CD4-positive, alpha-beta T cell (primary cell): ENCODE results near the gene NTN1. TPM values are rescaled to one million over a fixed set of nuclear protein-coding genes. Genes with fewer than 3 reads are reported as not detected.

Experiments
- ATAC-seq: fragments of 200-7000 bp; cut with Tn5 transposase; one replicate; pipeline ENCODE4 v1.10.0; 2022; ENCODE audit warnings: mild to moderate bottlenecking; ENCODE audit not compliant: poor library complexity
- CTCF ChIA-PET: fragments of 350-600 bp; sonication (Branson Sonifier 250); formaldehyde crosslinking; loops from one replicate; lab custom pipeline; 2021; ENCODE audit warnings: antibody characterized with exemption, inconsistent platforms; lab: Charles Lee
- POLR2A ChIA-PET: fragments of 350-600 bp; sonication (Branson Sonifier 250); formaldehyde crosslinking; loops from one replicate; lab custom pipeline; 2021; ENCODE audit warnings: antibody characterized with exemption, inconsistent platforms; lab: Charles Lee
- DNase-seq, 14 experiments: peaks; one replicate each; pipeline ENCODE4 v3.0.0-alpha.2; 2013 to 2020; ENCODE audit warnings: mixed read lengths in 2 of 14
- H3K27ac ChIP-seq, 2 donors: one replicate each; pipeline versions ENCODE4 v1.5.1 to v1.7.0; 2013; ENCODE audit warnings: low read length in 2 of 2, low read depth in 1 of 2, mild to moderate bottlenecking in 1 of 2
- H3K27me3 ChIP-seq, 2 experiments: 1 replicate in 1 of 2; 2 replicates in 1 of 2; pipeline versions ENCODE4 v1.6.1 to v1.7.0; 2013; ENCODE audit warnings: low read length in 2 of 2, control low read depth in 1 of 2, mild to moderate bottlenecking in 1 of 2, moderate library complexity in 1 of 2; ENCODE audit not compliant: insufficient read depth in 2 of 2, control insufficient read depth in 1 of 2
- H3K36me3 ChIP-seq: one replicate; pipeline ENCODE4 v1.6.1; 2013; ENCODE audit warnings: low read length, control low read depth; ENCODE audit not compliant: insufficient read depth
- H3K4me1 ChIP-seq: one replicate; pipeline ENCODE4 v1.6.1; 2013; ENCODE audit warnings: low read length, control low read depth; ENCODE audit not compliant: insufficient read depth
- H3K4me3 ChIP-seq: one replicate; pipeline ENCODE4 v1.5.1; 2013; ENCODE audit warnings: mild to moderate bottlenecking, low read length, moderate library complexity
- H3K9me3 ChIP-seq, 2 experiments: 1 replicate in 1 of 2; 2 replicates in 1 of 2; pipeline versions ENCODE4 v1.6.1 to v1.7.0; 2013; ENCODE audit warnings: low read length in 2 of 2, mild to moderate bottlenecking in 2 of 2, control low read depth in 1 of 2, moderate library complexity in 1 of 2; ENCODE audit not compliant: control insufficient read depth in 1 of 2, insufficient read depth in 1 of 2
- H3K27ac Mint-ChIP-seq: one replicate; pipeline ENCODE4 v1.8.0; 2020; ENCODE audit warnings: mixed read lengths
- H3K27me3 Mint-ChIP-seq: one replicate; pipeline ENCODE4 v1.8.0; 2021; ENCODE audit warnings: mixed read lengths
- H3K36me3 Mint-ChIP-seq: one replicate; pipeline ENCODE4 v1.8.0; 2021; ENCODE audit warnings: low read depth, mixed read lengths
- H3K4me1 Mint-ChIP-seq: one replicate; pipeline ENCODE4 v1.8.0; 2021; ENCODE audit warnings: low read depth, mixed read lengths
- H3K4me3 Mint-ChIP-seq: one replicate; pipeline ENCODE4 v1.8.0; 2020; ENCODE audit warnings: mild to moderate bottlenecking, mixed read lengths
- H3K9me3 Mint-ChIP-seq: one replicate; pipeline ENCODE4 v1.8.0; 2020; ENCODE audit warnings: mixed read lengths
- intact Hi-C, 2 experiments: fragments of 100-400 bp; cut with DNase I in 1 of 2; cut with micrococcal nuclease in 1 of 2; formaldehyde crosslinking; loops; one replicate each; pipeline versions ENCODE4 v1.15.1 to v1.9.0; 2023 to 2025; cut with DNase I, micrococcal nuclease
- total RNA-seq, 174 experiments: library from RNA in 2 of 174; stranded (reverse) in 2 of 174; gene quantifications; one replicate each; pipeline ENCODE4 v1.2.3 and lab custom pipeline; 2021 to 2026
- TF ChIP-seq, protein P1 (sequence below): fragments of 200-600 bp; IDR thresholded peaks from one replicate; pipeline ENCODE4 v1.8.0; 2022; ENCODE audit warnings: antibody characterized with exemption, mild to moderate bottlenecking

Gene NTN1
- total RNA-seq, 2 experiments from 2014 or later, result 0.08 to 0.14 TPM

DNA sequence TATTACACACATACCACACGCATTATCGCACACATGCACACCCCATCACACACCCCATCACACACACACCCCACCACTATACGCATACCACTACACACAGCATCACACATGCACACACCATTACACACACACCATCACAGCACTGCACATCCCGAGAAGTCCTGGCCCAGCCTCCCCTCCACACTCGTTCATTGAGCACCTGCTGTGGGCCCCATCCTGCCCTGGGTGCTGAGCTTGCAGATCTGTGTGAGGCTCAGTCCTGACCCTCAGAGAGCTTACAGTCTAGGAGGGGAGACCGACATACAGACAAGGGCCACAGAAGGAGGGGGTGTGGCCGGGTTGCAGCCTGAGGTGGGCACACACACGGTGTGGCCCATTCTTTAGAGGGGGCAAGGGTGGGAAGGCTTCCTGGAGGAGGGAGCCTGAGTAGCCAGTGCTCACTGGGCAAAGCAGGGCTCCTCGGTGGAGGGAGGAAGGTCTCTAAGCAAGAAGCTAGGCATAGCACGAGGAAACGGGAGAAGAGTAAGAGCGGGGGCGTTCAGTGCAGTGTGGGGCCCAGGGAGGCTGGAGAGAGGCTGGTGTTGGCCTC, 206.6 kb downstream of the NTN1 start:
- no peak overlapping the region for H3K27ac ChIP-seq
- H3K4me3 ChIP-seq, result no peak overlapping the region
- H3K36me3 ChIP-seq, result no peaks in the 10 kb centered on the region
- Mint-ChIP-seq H3K27ac (no peak overlapping the region), H3K36me3 (no peaks in the 10 kb centered on the region), H3K9me3 (no peaks in the 10 kb centered on the region), H3K4me1 (no peaks in the 10 kb centered on the region), H3K4me3 (no peak overlapping the region), H3K27me3 (no peaks in the 10 kb centered on the region)
- CTCF ChIA-PET, result no interaction called here
- intact Hi-C loops, result no loop called here
- TF ChIP-seq, protein P1, sequence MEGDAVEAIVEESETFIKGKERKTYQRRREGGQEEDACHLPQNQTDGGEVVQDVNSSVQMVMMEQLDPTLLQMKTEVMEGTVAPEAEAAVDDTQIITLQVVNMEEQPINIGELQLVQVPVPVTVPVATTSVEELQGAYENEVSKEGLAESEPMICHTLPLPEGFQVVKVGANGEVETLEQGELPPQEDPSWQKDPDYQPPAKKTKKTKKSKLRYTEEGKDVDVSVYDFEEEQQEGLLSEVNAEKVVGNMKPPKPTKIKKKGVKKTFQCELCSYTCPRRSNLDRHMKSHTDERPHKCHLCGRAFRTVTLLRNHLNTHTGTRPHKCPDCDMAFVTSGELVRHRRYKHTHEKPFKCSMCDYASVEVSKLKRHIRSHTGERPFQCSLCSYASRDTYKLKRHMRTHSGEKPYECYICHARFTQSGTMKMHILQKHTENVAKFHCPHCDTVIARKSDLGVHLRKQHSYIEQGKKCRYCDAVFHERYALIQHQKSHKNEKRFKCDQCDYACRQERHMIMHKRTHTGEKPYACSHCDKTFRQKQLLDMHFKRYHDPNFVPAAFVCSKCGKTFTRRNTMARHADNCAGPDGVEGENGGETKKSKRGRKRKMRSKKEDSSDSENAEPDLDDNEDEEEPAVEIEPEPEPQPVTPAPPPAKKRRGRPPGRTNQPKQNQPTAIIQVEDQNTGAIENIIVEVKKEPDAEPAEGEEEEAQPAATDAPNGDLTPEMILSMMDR, result no peak
- H3K27me3 ChIP-seq, result no peaks in the 10 kb centered on the region
- DNase-seq (no peak), ATAC-seq (no peak)
- POLR2A ChIA-PET, result no interaction called here
- H3K4me1 ChIP-seq, result peaks cover 14% of the 10 kb centered on the region
- H3K9me3 ChIP-seq, result peaks cover 0 to under 1% of the 10 kb centered on the region in 2 experiments

DNA sequence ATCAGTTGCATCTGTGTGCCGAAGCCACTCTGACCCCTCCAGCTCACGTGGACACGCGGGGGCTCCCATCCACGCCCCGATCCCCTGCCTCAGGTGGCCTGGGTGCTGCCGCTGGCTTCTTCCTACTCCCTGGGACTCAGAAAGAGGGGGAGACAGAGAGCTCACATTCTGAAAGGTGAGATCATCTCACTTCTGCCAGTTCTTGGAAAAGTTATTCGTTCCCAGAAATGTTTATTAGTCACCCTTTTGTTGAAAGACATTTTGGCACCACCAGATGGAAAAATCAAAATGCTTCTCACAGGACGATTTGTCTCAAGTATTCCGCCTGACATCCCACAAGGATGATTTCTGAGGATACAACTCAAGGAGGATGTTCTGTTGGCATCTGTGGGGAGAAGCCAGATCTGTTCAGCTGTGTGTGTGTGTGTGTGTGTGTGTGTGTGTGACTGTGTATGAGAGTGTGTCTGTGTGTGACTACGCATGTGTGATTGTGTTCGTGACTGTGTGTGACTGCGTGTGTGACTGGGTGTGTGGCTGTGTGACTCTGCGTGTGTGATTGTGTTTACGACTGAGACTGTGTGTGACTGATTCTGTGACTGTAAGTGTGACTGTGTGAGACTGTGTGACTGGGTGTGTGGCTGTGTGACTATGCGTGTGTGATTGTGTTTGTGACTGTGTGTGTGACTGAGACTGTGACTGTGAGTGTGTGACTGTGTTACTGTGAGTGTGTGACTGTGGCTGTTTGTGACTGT, 207.3 kb downstream of the NTN1 start:
- H3K4me3 ChIP-seq, result no peak overlapping the region
- H3K27ac ChIP-seq, result no peak overlapping the region
- no peak for DNase-seq
- ChIA-PET CTCF (no interaction called here), POLR2A (no interaction called here)
- Mint-ChIP-seq H3K36me3 (no peaks in the 10 kb centered on the region), H3K9me3 (no peaks in the 10 kb centered on the region), H3K4me1 (no peaks in the 10 kb centered on the region), H3K27ac (no peak overlapping the region), H3K27me3 (no peaks in the 10 kb centered on the region), H3K4me3 (no peak overlapping the region)
- peaks cover 0 to 4% of the 10 kb centered on the region in 2 experiments for H3K27me3 ChIP-seq
- H3K4me1 ChIP-seq, result peaks cover 14% of the 10 kb centered on the region
- ATAC-seq, result no peak
- peaks cover 0 to 3% of the 10 kb centered on the region in 2 experiments for H3K9me3 ChIP-seq
- intact Hi-C loops, result no loop called here
- TF ChIP-seq, protein P1, result no peak
- H3K36me3 ChIP-seq, result no peaks in the 10 kb centered on the region

DNA sequence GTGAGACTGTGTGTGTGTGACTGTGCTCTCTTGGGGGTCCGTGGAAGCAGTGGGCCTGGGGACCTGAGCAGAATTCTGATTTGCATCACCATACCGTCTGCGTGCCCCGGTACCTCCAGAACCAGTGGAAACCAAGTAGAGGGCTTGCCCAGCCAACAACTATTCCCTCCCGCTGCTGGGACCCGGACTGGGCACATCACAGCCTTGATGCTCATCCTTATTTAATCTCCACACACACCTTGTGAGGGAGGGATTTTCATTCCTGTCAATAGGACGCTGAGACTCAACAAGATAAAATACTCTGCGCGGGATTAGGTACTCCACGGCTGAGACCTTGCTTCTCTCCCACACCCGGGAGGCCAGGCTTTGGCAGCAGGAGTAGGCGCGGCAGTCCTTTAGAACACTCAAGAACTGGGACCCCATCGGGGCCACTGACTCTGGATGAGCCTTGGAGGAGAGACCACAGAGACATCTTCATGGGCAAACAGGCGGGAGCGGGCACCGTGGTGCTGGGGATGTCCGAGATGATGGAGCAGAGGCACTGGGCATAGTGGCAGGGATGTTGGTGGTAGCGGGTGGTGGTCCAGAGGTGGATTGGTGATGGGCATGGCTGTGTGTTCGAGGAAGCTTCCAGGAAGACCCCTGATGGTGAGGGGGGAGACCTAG, 208.0 kb downstream of the NTN1 start:
- no peak overlapping the region for H3K4me3 Mint-ChIP-seq
- Histone ChIP-seq H3K27ac (no peak overlapping the region), H3K36me3 (no peaks in the 10 kb centered on the region), H3K4me1 (peaks cover 14% of the 10 kb centered on the region), H3K9me3 (peaks cover 0 to 3% of the 10 kb centered on the region in 2 experiments), H3K27me3 (peaks cover 0 to 5% of the 10 kb centered on the region in 2 experiments), H3K4me3 (no peak overlapping the region)
- H3K27ac Mint-ChIP-seq, result no peak overlapping the region
- no peak for DNase-seq
- no peaks in the 10 kb centered on the region for H3K27me3 Mint-ChIP-seq
- CTCF ChIA-PET, result no interaction called here
- TF ChIP-seq, protein P1, result no peak
- no peak for ATAC-seq
- no peaks in the 10 kb centered on the region for H3K4me1 Mint-ChIP-seq
- intact Hi-C loops, result no loop called here
- no peaks in the 10 kb centered on the region for H3K9me3 Mint-ChIP-seq
- H3K36me3 Mint-ChIP-seq, result no peaks in the 10 kb centered on the region
- POLR2A ChIA-PET, result no interaction called here
